AG09319 (cell line): ENCODE measurements around the gene SGIP1.

ENCODE experiments used
- DNase-seq: peaks from one replicate; pipeline ENCODE4 v3.0.0-alpha.2; 2010; ENCODE audit warnings: low read depth; ENCODE audit errors: extremely low read depth
- CTCF ChIP-seq: IDR thresholded peaks from 2 replicates; pipeline ENCODE4 v1.5.1; 2011; ENCODE audit warnings: low read depth, mild to moderate bottlenecking, inconsistent platforms, low read length, moderate library complexity

The SGIP1 gene

GRCh38 chr1:66679140-66679539, 145.2 kb downstream of the SGIP1 start:
- no peak for TF ChIP-seq CTCF
- no peak for DNase-seq

- no peak for TF ChIP-seq CTCF
- DNase-seq = no peak
Measured at GRCh38 chr1:66681686-66682085, 147.7 kb downstream of the SGIP1 start.

- TF ChIP-seq CTCF = no peak
- DNase-seq = no peak
Measured at GRCh38 chr1:66682106-66682505, 148.2 kb downstream of the SGIP1 start.

- TF ChIP-seq CTCF = no peak
- no peak for DNase-seq
Measured at GRCh38 chr1:66684353-66684752, 150.4 kb downstream of the SGIP1 start.

- TF ChIP-seq CTCF = no peak
- DNase-seq = no peak
Measured at GRCh38 chr1:66685265-66685664, 151.3 kb downstream of the SGIP1 start.

GRCh38 chr1:66685670-66686069, 151.7 kb downstream of the SGIP1 start:
- DNase-seq = no peak
- no peak for TF ChIP-seq CTCF

- no peak for DNase-seq
- no peak for TF ChIP-seq CTCF
Measured at GRCh38 chr1:66686406-66686805, 152.5 kb downstream of the SGIP1 start.
